Measurements from ENCODE around the gene RPS29.

The RPS29 gene

GRCh38 chr14:49617852-49618519 lies 31.8 kb upstream of the RPS29 start:
- Histone ChIP-seq H3K36me3 (peaks cover 24% of the 10 kb centered on the region), H3K27ac (peak overlapping the region; percentile 46)

GRCh38 chr14:49615776-49616175 lies 29.6 kb upstream of the RPS29 start:
- Histone ChIP-seq H3K36me3 (peaks cover 28% of the 10 kb centered on the region), H3K27ac (no peak overlapping the region), H3K9me3 (no peaks in the 10 kb centered on the region), H3K4me1 (ENCODE audit: control insufficient read depth in 1 of 2, insufficient read depth in 1 of 2, low read depth in 1 of 2, low read length in 1 of 2) (peaks cover 16% of the 10 kb centered on the region in 2 experiments), H3K4me3 (ENCODE audit: low read depth in 1 of 2, low read length in 1 of 2) (no peak overlapping the region), H3K27me3 (no peaks in the 10 kb centered on the region)
- no peak for TF ChIP-seq CTCF (IDR thresholded peaks at IDR 0.05)

More at GRCh38 chr14:49617852-49618519, 31.8 kb upstream of the RPS29 start:
- no peaks in the 10 kb centered on the region for H3K27me3 ChIP-seq
- no peak for TF ChIP-seq CTCF (IDR thresholded peaks at IDR 0.05)
- H3K4me3 ChIP-seq (ENCODE audit: low read depth in 1 of 2, low read length in 1 of 2): no peak overlapping the region
- H3K9me3 ChIP-seq: no peaks in the 10 kb centered on the region
- peaks cover 34% of the 10 kb centered on the region in 2 experiments for H3K4me1 ChIP-seq (ENCODE audit: control insufficient read depth in 1 of 2, insufficient read depth in 1 of 2, low read depth in 1 of 2, low read length in 1 of 2)

GRCh38 chr14:49614196-49614595 lies 28.0 kb upstream of the RPS29 start:
- TF ChIP-seq CTCF (IDR thresholded peaks at IDR 0.05): no peak
- Histone ChIP-seq H3K4me3 (ENCODE audit: low read depth in 1 of 2, low read length in 1 of 2) (no peak overlapping the region), H3K36me3 (peaks cover 25% of the 10 kb centered on the region), H3K27me3 (no peaks in the 10 kb centered on the region), H3K4me1 (ENCODE audit: control insufficient read depth in 1 of 2, insufficient read depth in 1 of 2, low read depth in 1 of 2, low read length in 1 of 2) (peaks cover 7 to 8% of the 10 kb centered on the region in 2 experiments), H3K9me3 (no peaks in the 10 kb centered on the region), H3K27ac (no peak overlapping the region)

GRCh38 chr14:49612671-49613070 lies 26.5 kb upstream of the RPS29 start:
- TF ChIP-seq CTCF (IDR thresholded peaks at IDR 0.05): no peak
- Histone ChIP-seq H3K36me3 (peaks cover 14% of the 10 kb centered on the region), H3K27me3 (no peaks in the 10 kb centered on the region), H3K27ac (no peak overlapping the region), H3K4me3 (ENCODE audit: low read depth in 1 of 2, low read length in 1 of 2) (no peak overlapping the region), H3K9me3 (no peaks in the 10 kb centered on the region), H3K4me1 (ENCODE audit: control insufficient read depth in 1 of 2, insufficient read depth in 1 of 2, low read depth in 1 of 2, low read length in 1 of 2) (no peaks in the 10 kb centered on the region)

GRCh38 chr14:49612251-49612650 lies 26.1 kb upstream of the RPS29 start:
- Histone ChIP-seq H3K4me3 (ENCODE audit: low read depth in 1 of 2, low read length in 1 of 2) (no peak overlapping the region), H3K9me3 (no peaks in the 10 kb centered on the region)
- TF ChIP-seq CTCF (IDR thresholded peaks at IDR 0.05): no peak

More at GRCh38 chr14:49612251-49612650, 26.1 kb upstream of the RPS29 start:
- Histone ChIP-seq H3K36me3 (peaks cover 14% of the 10 kb centered on the region), H3K27ac (no peak overlapping the region), H3K4me1 (ENCODE audit: control insufficient read depth in 1 of 2, insufficient read depth in 1 of 2, low read depth in 1 of 2, low read length in 1 of 2) (no peaks in the 10 kb centered on the region), H3K27me3 (no peaks in the 10 kb centered on the region)

All from neutrophil (primary cell).